OCI-LY7 (cell line): ENCODE data around the gene DMRT3.
"Not testable (repeated sequence)": the region's sequence is repeated elsewhere in the genome, so short reads cannot be mapped to it uniquely, and the experiment has no call there.

Source experiments
- CTCF ChIP-seq: fragments of 200-600 bp; sonication (generic); conservative IDR thresholded peaks from 2 replicates; pipeline ENCODE4 v1.5.1; 2014; ENCODE audit warnings: mild to moderate bottlenecking, antibody characterized with exemption, low read length, moderate library complexity, mixed read lengths
- EZH2phosphoT487 ChIP-seq: fragments of 200-600 bp; sonication (generic); IDR thresholded peaks from 2 replicates; pipeline ENCODE4 v1.6.1; 2018; ENCODE audit warnings: low read depth, borderline replicate concordance, mild to moderate bottlenecking, mixed run types, antibody characterized with exemption, low read length, moderate library complexity, mixed read lengths

GRCh38 chr9:998299-999110 is 22.1 kb downstream of the DMRT3 start:
- peak; percentile 88 for TF ChIP-seq CTCF
- TF ChIP-seq EZH2phosphoT487, result not testable (repeated sequence)
